Endothelial cell of umbilical vein (primary cell): ENCODE data around the gene NSFL1C. TPM values are rescaled to one million over a fixed set of nuclear protein-coding genes. Genes with fewer than 3 reads are reported as not detected.

Source experiments
- BruUV-seq: library from RNA; stranded (reverse); fragments of 400-500 nt; replicated peaks from 2 replicates; lab custom pipeline; 2021; lab: Mats Ljungman, UMichigan
- CTCF ChIA-PET: fragments of 300-600, 350-600 bp; sonication (Branson Sonifier 250); formaldehyde crosslinking; loops from one replicate; lab custom pipeline; 2021; ENCODE audit warnings: antibody characterized with exemption, inconsistent platforms; lab: Charles Lee
- POLR2A ChIA-PET: fragments of 300-600, 350-600 bp; sonication (Branson Sonifier 250); formaldehyde crosslinking; loops from one replicate; lab custom pipeline; 2021; ENCODE audit warnings: antibody characterized with exemption, inconsistent platforms; lab: Charles Lee
- DNase-seq: peaks from one replicate; pipeline ENCODE4 v3.0.0-alpha.2; 2011; ENCODE audit warnings: low read depth, low spot score
- FAIRE-seq: peaks from 2 replicates; lab custom pipeline; 2011; peaks lifted over from hg19 to GRCh38; lab: Jason Lieb, UNC
- H2AFZ ChIP-seq: 2 replicates; pipeline ENCODE4 v1.6.0; 2012; ENCODE audit warnings: low read depth, low read length, control low read depth, inconsistent platforms
- H3K27ac ChIP-seq: 2 replicates; pipeline ENCODE4 v1.5.1; 2011; ENCODE audit warnings: low read depth, mild to moderate bottlenecking, control low read depth, low read length, moderate library complexity; ENCODE audit not compliant: insufficient read depth
- H3K27me3 ChIP-seq, 2 experiments: 2 replicates each; pipeline versions ENCODE4 v1.6.0 to v1.6.1; 2011; ENCODE audit warnings: low read length in 2 of 2, mixed read lengths in 1 of 2; ENCODE audit not compliant: control insufficient read depth in 2 of 2, insufficient read depth in 2 of 2
- H3K36me3 ChIP-seq, 2 experiments: 2 replicates in 1 of 2; 3 replicates in 1 of 2; pipeline ENCODE4 v1.5.1; 2011; ENCODE audit warnings: low read length in 2 of 2, mild to moderate bottlenecking in 1 of 2, moderate library complexity in 1 of 2; ENCODE audit not compliant: control insufficient read depth in 2 of 2, insufficient read depth in 2 of 2; ENCODE audit errors: extremely low read depth in 1 of 2
- H3K4me1 ChIP-seq: 3 replicates; pipeline ENCODE4 v1.5.1; 2011; ENCODE audit warnings: mild to moderate bottlenecking, low read length; ENCODE audit not compliant: control insufficient read depth, insufficient read depth; ENCODE audit errors: extremely low read depth
- H3K4me2 ChIP-seq: 2 replicates; pipeline ENCODE4 v1.6.1; 2011; ENCODE audit warnings: low read length, control low read depth, mixed read lengths; ENCODE audit not compliant: insufficient read depth
- H3K4me3 ChIP-seq, 3 experiments: fragments of 200-600 bp in 1 of 3; sonication (generic), shearing (Covaris generic) in 1 of 3; replicated peaks in 1 of 3; 2 replicates each; pipeline ENCODE4 v1.5.1; 2011 to 2016; ENCODE audit warnings: control low read depth in 3 of 3, low read length in 3 of 3, mild to moderate bottlenecking in 2 of 3, inconsistent platforms in 1 of 3, low read depth in 1 of 3, moderate library complexity in 1 of 3; ENCODE audit not compliant: insufficient read depth in 1 of 3
- H3K79me2 ChIP-seq: 2 replicates; pipeline ENCODE4 v1.6.0; 2012; ENCODE audit warnings: low read length, inconsistent platforms; ENCODE audit not compliant: control insufficient read depth, insufficient read depth
- H3K9ac ChIP-seq: replicated peaks from 2 replicates; pipeline ENCODE3; 2011; ENCODE audit warnings: low read length, control low read depth; ENCODE audit not compliant: insufficient read depth; ENCODE audit errors: extremely low read depth
- H3K9me1 ChIP-seq: replicated peaks from 3 replicates; pipeline ENCODE4 v1.6.0; 2011; ENCODE audit warnings: mild to moderate bottlenecking, low read length; ENCODE audit not compliant: control insufficient read depth, insufficient read depth; ENCODE audit errors: extremely low read depth
- H3K9me3 ChIP-seq: replicated peaks from 2 replicates; pipeline ENCODE4 v1.5.1; 2012; ENCODE audit warnings: low read length, inconsistent platforms; ENCODE audit not compliant: control insufficient read depth, insufficient read depth
- H4K20me1 ChIP-seq: replicated peaks from 2 replicates; pipeline ENCODE3; 2011; ENCODE audit warnings: mild to moderate bottlenecking, low read length; ENCODE audit not compliant: control insufficient read depth, insufficient read depth; ENCODE audit errors: extremely low read depth
- CTCF ChIP-seq, 2 donors: IDR thresholded peaks; 1 replicate in 1 of 2; 2 replicates in 1 of 2; pipeline ENCODE4 v1.5.1; 2011; ENCODE audit warnings: low read length in 2 of 2, mild to moderate bottlenecking in 2 of 2, moderate library complexity in 2 of 2, control low read depth in 1 of 2, inconsistent platforms in 1 of 2, low read depth in 1 of 2; ENCODE audit not compliant: insufficient read depth in 1 of 2; ENCODE audit errors: extremely low read depth in 1 of 2
- EZH2 ChIP-seq: IDR thresholded peaks from 2 replicates; pipeline ENCODE4 v1.6.1; 2012; ENCODE audit warnings: borderline replicate concordance, low read depth, mild to moderate bottlenecking, moderate library complexity, low read length, inconsistent platforms; ENCODE audit not compliant: severe bottlenecking
- FOS ChIP-seq: IDR thresholded peaks from 2 replicates; pipeline ENCODE4 v1.6.1; 2011; ENCODE audit warnings: mild to moderate bottlenecking, low read length, moderate library complexity, borderline replicate concordance; ENCODE audit not compliant: insufficient read depth
- GATA2 ChIP-seq: IDR thresholded peaks from 2 replicates; pipeline ENCODE4 v1.7.0; 2011; ENCODE audit warnings: low read depth, mild to moderate bottlenecking, moderate library complexity, mixed read lengths, low read length; ENCODE audit not compliant: insufficient read length, insufficient read depth
- JUN ChIP-seq: IDR thresholded peaks from 2 replicates; pipeline ENCODE4 v1.6.1; 2011; ENCODE audit warnings: borderline replicate concordance, low read depth; ENCODE audit not compliant: insufficient read length, insufficient read depth
- MAX ChIP-seq: IDR thresholded peaks from 2 replicates; pipeline ENCODE4 v1.6.1; 2011; ENCODE audit not compliant: insufficient read depth, insufficient read length
- MYC ChIP-seq: IDR thresholded peaks from one replicate; pipeline ENCODE4 v1.6.1; 2011; ENCODE audit warnings: mild to moderate bottlenecking, low read depth, low read length
- POLR2A ChIP-seq: IDR thresholded peaks from 2 replicates; pipeline ENCODE4 v1.6.1; 2012; ENCODE audit warnings: low read depth, mild to moderate bottlenecking, control low read depth, low read length
- POLR2AphosphoS5 ChIP-seq: IDR thresholded peaks from 2 replicates; pipeline ENCODE4 v1.6.1; 2012; ENCODE audit warnings: low read depth, mild to moderate bottlenecking, control low read depth, low read length, moderate library complexity; ENCODE audit not compliant: insufficient read depth
- dilution Hi-C: fragments of 300-500 bp; cut with MboI; formaldehyde crosslinking; loops from one replicate; pipeline ENCODE4 v1.15.0; 2019; ENCODE audit warnings: low sequenced_read_pairs; ENCODE audit not compliant: extremely low pct_ligation_motif_present
- intact Hi-C: fragments of 100-400 bp; cut with micrococcal nuclease; formaldehyde crosslinking; loops from one replicate; pipeline ENCODE4 v1.10.0; 2022
- polyA plus RNA-seq, 4 experiments: library from polyadenylated mRNA; depleted of rRNA in 3 of 4; stranded (reverse) in 3 of 4; unstranded in 1 of 4; fragments of >200 nt; gene quantifications; 2 replicates each; pipeline versions ENCODE4 v1.2.1 to v1.2.3, GENCODE V29; 2011 to 2012; ENCODE audit warnings: missing spikeins in 1 of 4
- total RNA-seq: library from RNA; stranded (reverse); gene quantifications from 2 replicates; pipeline ENCODE4 v1.2.3, GENCODE V29; 2021

The NSFL1C gene
- total and polyA plus RNA-seq, 2 donors (not counting 3 experiments of a cell fraction or from before 2014, with no cell fraction given), result 27.3 to 95.7 TPM

- no peaks in the 10 kb centered on the region for H3K27me3 ChIP-seq
- ChIA-PET POLR2A (interaction anchor here (1.6 to 1.8 kb wide), 4 partner anchors 10 to 59 kb away, joined by 4 to 5 read pairs (median 4); no protein-coding TSS in a partner anchor), CTCF (interaction anchor here (0.7 to 6.5 kb wide), 11 partner anchors 10 to 111 kb away, joined by 3 to 107 read pairs (median 9); no protein-coding TSS in a partner anchor)
- H2AFZ ChIP-seq, result no peak overlapping the region
- peak overlapping the region; percentile 90 for H3K27ac ChIP-seq
- intact Hi-C loops (loop anchor here (2.0 to 5.0 kb wide), 2 partner anchors 74 to 165 kb away; partner anchors contain the start of genes NSFL1C and RAD21L1), dilution Hi-C loops (no loop called here)
- peaks cover 76% of the 10 kb centered on the region for H3K4me1 ChIP-seq
- FAIRE-seq, result no peak
- H4K20me1 ChIP-seq, result peaks cover 3% of the 10 kb centered on the region
- TF ChIP-seq EZH2, result no peak
- TF ChIP-seq GATA2, result no peak
- no peak for TF ChIP-seq FOS
- no peak for TF ChIP-seq MYC
- TF ChIP-seq POLR2A, result no peak
- no peak for TF ChIP-seq CTCF (IDR thresholded peaks at IDR 0.05; ENCODE audit: extremely low read depth in 1 of 2, insufficient read depth in 1 of 2, low read depth in 1 of 2, low read length in 2 of 2)
- TF ChIP-seq JUN, result no peak
- TF ChIP-seq POLR2AphosphoS5, result no peak
- TF ChIP-seq MAX, result no peak
- DNase-seq, result no peak
- H3K4me2 ChIP-seq, result peak overlapping the region; percentile 91
- peak overlapping the region; percentile 92 for H3K9ac ChIP-seq
- peak overlapping the region; percentile 82 to 86 (median 83) for H3K4me3 ChIP-seq
- H3K9me3 ChIP-seq, result peaks cover 4% of the 10 kb centered on the region
- BruUV-seq, result no TSS peak
- no peaks in the 10 kb centered on the region for H3K9me1 ChIP-seq
- peaks cover 0 to 4% of the 10 kb centered on the region in 2 experiments for H3K36me3 ChIP-seq
- peaks cover 62% of the 10 kb centered on the region for H3K79me2 ChIP-seq
Observed at GRCh38 chr20:1392443-1392692, 74.3 kb downstream of the NSFL1C start.

Other genes with a start within 250 kb of the NSFL1C start
- gene RAD21L1, start 240.8 kb downstream of the NSFL1C start, total RNA-seq, result not detected in 2 replicates
- gene RAD21L1, start 240.8 kb downstream of the NSFL1C start, polyA plus RNA-seq, result 0.06 TPM in 1 of 2 replicates, not detected in the other
- 5.1 and 5.5 TPM in 2 replicates for gene SNPH, start 200.6 kb downstream of the NSFL1C start, total RNA-seq
- 2.3 TPM in 2 replicates for gene SNPH, start 200.6 kb downstream of the NSFL1C start, polyA plus RNA-seq
- 5.5 and 9.0 TPM in 2 replicates for gene SDCBP2, start 137.7 kb downstream of the NSFL1C start, total RNA-seq
- gene SDCBP2, start 137.7 kb downstream of the NSFL1C start, polyA plus RNA-seq, result 5.8 and 6.9 TPM in 2 replicates
- gene FKBP1A, start 73.8 kb downstream of the NSFL1C start, total RNA-seq, result 968 and 982 TPM in 2 replicates
- 1,861 and 1,972 TPM in 2 replicates for gene FKBP1A, start 73.8 kb downstream of the NSFL1C start, polyA plus RNA-seq
- gene SIRPB2, start 24.6 kb upstream of the NSFL1C start, total RNA-seq, result 9.5 and 12.3 TPM in 2 replicates
- gene SIRPB2, start 24.6 kb upstream of the NSFL1C start, polyA plus RNA-seq, result 18.8 and 19.7 TPM in 2 replicates
- not detected in 2 replicates for gene SIRPD, start 90.9 kb upstream of the NSFL1C start, total RNA-seq
- gene SIRPD, start 90.9 kb upstream of the NSFL1C start, polyA plus RNA-seq, result not detected in 2 replicates
- gene SIRPB1, start 153.2 kb upstream of the NSFL1C start, total RNA-seq, result 6.5 and 9.5 TPM in 2 replicates
- 0.10 and 0.18 TPM in 2 replicates for gene SIRPB1, start 153.2 kb upstream of the NSFL1C start, polyA plus RNA-seq
- not detected in 2 replicates for gene SIRPG, start 190.9 kb upstream of the NSFL1C start, total RNA-seq
- gene SIRPG, start 190.9 kb upstream of the NSFL1C start, polyA plus RNA-seq, result not detected in 2 replicates